CD8-positive, alpha-beta memory T cell (primary cell): Measurements from ENCODE around the gene ASCC1. TPM values are rescaled to one million over a fixed set of nuclear protein-coding genes. Genes with fewer than 3 reads are reported as not detected.
"Not testable (repeated sequence)": the region's sequence is repeated elsewhere in the genome, so short reads cannot be mapped to it uniquely, and the experiment has no call there.

Experiments used
- CTCF ChIA-PET: fragments of 350-600 bp; sonication (Branson Sonifier 250); formaldehyde crosslinking; loops from one replicate; lab custom pipeline; 2021; ENCODE audit warnings: antibody characterized with exemption; lab: Charles Lee
- POLR2A ChIA-PET: fragments of 350-600 bp; sonication (Branson Sonifier 250); formaldehyde crosslinking; loops from one replicate; lab custom pipeline; 2021; ENCODE audit warnings: antibody characterized with exemption; lab: Charles Lee
- DNase-seq, 5 donors: peaks; one replicate each; pipeline versions ENCODE4 v3.0.0 to v3.0.0-alpha.2; 2020 to 2022; ENCODE audit warnings: mixed read lengths in 1 of 5
- H3K27ac ChIP-seq: one replicate; pipeline ENCODE4 v1.7.0; 2013; ENCODE audit warnings: low read depth, mild to moderate bottlenecking, low read length, moderate library complexity
- H3K27me3 ChIP-seq: 2 replicates; pipeline ENCODE4 v1.7.0; 2013; ENCODE audit warnings: low read length, mild to moderate bottlenecking; ENCODE audit not compliant: insufficient read depth, poor library complexity, severe bottlenecking
- H3K36me3 ChIP-seq: 2 replicates; pipeline ENCODE4 v1.7.0; 2013; ENCODE audit warnings: mild to moderate bottlenecking, low read length, moderate library complexity; ENCODE audit not compliant: insufficient read depth
- H3K4me1 ChIP-seq: 2 replicates; pipeline ENCODE4 v1.7.0; 2013; ENCODE audit warnings: mild to moderate bottlenecking, low read length, moderate library complexity; ENCODE audit not compliant: insufficient read depth
- H3K4me3 ChIP-seq: 2 replicates; pipeline ENCODE4 v1.7.0; 2013; ENCODE audit warnings: mild to moderate bottlenecking, low read length
- H3K9me3 ChIP-seq: 2 replicates; pipeline ENCODE4 v1.7.0; 2013; ENCODE audit warnings: mild to moderate bottlenecking, low read length
- H3K27ac Mint-ChIP-seq, 8 donors: one replicate each; pipeline ENCODE4 v1.8.0; 2020 to 2021; ENCODE audit warnings: mixed read lengths in 8 of 8, mild to moderate bottlenecking in 6 of 8, inconsistent platforms in 3 of 8, moderate library complexity in 3 of 8
- H3K27me3 Mint-ChIP-seq, 2 donors: one replicate each; pipeline ENCODE4 v1.8.0; 2020 to 2021; ENCODE audit warnings: mixed read lengths in 2 of 2, mild to moderate bottlenecking in 1 of 2, moderate library complexity in 1 of 2
- H3K36me3 Mint-ChIP-seq, 3 donors: one replicate each; pipeline ENCODE4 v1.8.0; 2020 to 2021; ENCODE audit warnings: mixed read lengths in 3 of 3, inconsistent platforms in 1 of 3, mild to moderate bottlenecking in 1 of 3
- H3K4me1 Mint-ChIP-seq, 3 donors: one replicate each; pipeline ENCODE4 v1.8.0; 2020 to 2021; ENCODE audit warnings: mixed read lengths in 3 of 3, inconsistent platforms in 1 of 3, mild to moderate bottlenecking in 1 of 3
- H3K4me3 Mint-ChIP-seq, 7 donors: one replicate each; pipeline ENCODE4 v1.8.0; 2020 to 2021; ENCODE audit warnings: mixed read lengths in 7 of 7, mild to moderate bottlenecking in 6 of 7, moderate library complexity in 4 of 7, inconsistent platforms in 2 of 7
- H3K9me3 Mint-ChIP-seq, 5 donors: one replicate each; pipeline ENCODE4 v1.8.0; 2020 to 2022; ENCODE audit warnings: mixed read lengths in 5 of 5, mild to moderate bottlenecking in 3 of 5, moderate library complexity in 2 of 5, inconsistent platforms in 1 of 5
- polyA plus RNA-seq: library from polyadenylated mRNA; unstranded; fragments of 300-500 nt; fragmentation: Illumina TruSeq; gene quantifications from one replicate; pipeline ENCODE4 v1.2.3, GENCODE V29; 2021
- total RNA-seq, 2 experiments: library from RNA; stranded (reverse); gene quantifications; one replicate each; pipeline ENCODE4 v1.2.3, GENCODE V29; 2021

Gene ASCC1
- total and polyA plus RNA-seq, 3 experiments from 2014 or later, result 19.1 to 43.2 (median 36.3) TPM

DNA sequence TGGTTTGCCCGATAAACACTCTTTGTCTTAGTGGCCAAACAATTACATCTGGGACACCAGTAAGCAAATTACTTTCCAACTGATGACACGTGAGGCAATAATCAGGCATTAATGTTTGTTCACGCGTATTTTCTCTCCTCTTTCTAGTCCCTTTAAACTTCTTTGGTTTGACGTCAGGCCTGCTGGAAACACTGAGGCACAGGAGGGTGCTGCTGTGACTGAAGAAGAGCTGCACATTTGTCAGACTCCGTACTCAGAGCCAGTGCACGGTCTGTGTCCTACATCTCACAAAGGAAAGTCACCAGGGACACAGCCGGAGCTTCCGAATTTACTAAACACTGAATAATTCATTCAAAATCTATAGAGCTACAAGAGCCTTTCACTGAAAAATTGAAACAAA is 57.9 kb downstream of the ASCC1 start:
- H3K27ac ChIP-seq, result no peak overlapping the region
- no peaks in the 10 kb centered on the region for H3K9me3 ChIP-seq
- H3K4me1 ChIP-seq, result no peaks in the 10 kb centered on the region
- H3K9me3 Mint-ChIP-seq, result no peaks in the 10 kb centered on the region
- no peaks in the 10 kb centered on the region for H3K4me1 Mint-ChIP-seq
- H3K4me3 Mint-ChIP-seq, result no peak overlapping the region
- H3K27me3 ChIP-seq, result no peaks in the 10 kb centered on the region
- DNase-seq, result no peak
- peaks cover 6% of the 10 kb centered on the region for H3K36me3 ChIP-seq
- no peak overlapping the region for H3K27ac Mint-ChIP-seq
- POLR2A ChIA-PET, result no interaction called here
- no peak overlapping the region for H3K4me3 ChIP-seq
- no peaks in the 10 kb centered on the region for H3K27me3 Mint-ChIP-seq
- CTCF ChIA-PET, result no interaction called here
- peaks cover 6 to 49% (median 22%) of the 10 kb centered on the region in 3 donors for H3K36me3 Mint-ChIP-seq

DNA sequence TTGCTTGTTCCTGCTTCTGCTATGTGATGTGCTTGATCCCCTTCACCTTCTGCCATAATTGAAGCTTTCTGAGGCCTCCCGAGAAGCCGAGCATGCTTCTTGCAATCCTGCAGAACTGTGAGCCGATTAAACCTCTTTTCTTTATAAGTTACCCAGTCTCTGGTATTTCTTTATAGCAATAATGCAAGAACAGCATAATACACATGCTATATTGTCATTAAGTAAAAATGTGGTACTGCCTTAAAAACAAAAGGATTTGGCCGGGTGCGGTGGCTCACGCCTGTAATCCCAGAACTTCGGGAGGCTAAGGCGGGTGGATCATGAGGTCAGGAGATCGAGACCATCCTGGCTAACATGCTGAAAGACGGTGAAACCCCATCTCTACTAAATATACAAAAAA is 59.9 kb downstream of the ASCC1 start:
- CTCF ChIA-PET, result no interaction called here
- Histone ChIP-seq H3K4me3 (no peak overlapping the region), H3K27ac (no peak overlapping the region), H3K27me3 (no peaks in the 10 kb centered on the region), H3K36me3 (peaks cover 3% of the 10 kb centered on the region), H3K9me3 (no peaks in the 10 kb centered on the region), H3K4me1 (no peaks in the 10 kb centered on the region)
- H3K27ac Mint-ChIP-seq, result peak overlapping the region in 1 of 8 donors; percentile 38
- POLR2A ChIA-PET, result no interaction called here
- no peak for DNase-seq
- no peak overlapping the region for H3K4me3 Mint-ChIP-seq
- no peaks in the 10 kb centered on the region for H3K27me3 Mint-ChIP-seq
- no peaks in the 10 kb centered on the region for H3K9me3 Mint-ChIP-seq
- no peaks in the 10 kb centered on the region for H3K4me1 Mint-ChIP-seq
- H3K36me3 Mint-ChIP-seq, result peaks cover 13 to 51% (median 19%) of the 10 kb centered on the region in 3 donors

DNA sequence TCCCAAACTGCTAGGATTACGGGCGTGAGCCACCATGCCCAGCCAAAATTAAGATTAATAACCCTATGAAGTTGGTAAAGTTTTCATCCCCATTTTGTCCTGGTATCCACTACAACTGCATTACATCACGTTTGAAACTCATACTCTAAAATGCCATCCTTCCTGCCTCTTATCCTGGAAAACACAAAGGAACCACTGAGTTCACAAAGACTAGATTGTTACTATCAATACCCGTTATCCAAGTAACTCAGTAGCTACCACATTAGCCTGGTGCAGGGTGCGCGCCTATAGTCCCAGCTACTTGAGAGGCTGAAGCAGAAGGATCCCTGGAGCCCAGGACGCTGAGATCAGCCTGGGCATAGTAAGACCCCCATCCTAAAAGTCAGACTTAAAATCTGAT is 63.8 kb downstream of the ASCC1 start:
- POLR2A ChIA-PET, result no interaction called here
- no peaks in the 10 kb centered on the region for H3K9me3 ChIP-seq
- H3K27ac Mint-ChIP-seq, result no peak overlapping the region

GRCh38 chr10:72150746-72151478 is 65.2 kb downstream of the ASCC1 start:
- H3K36me3 ChIP-seq, H3K27me3 Mint-ChIP-seq, H3K9me3 ChIP-seq, H3K4me3 ChIP-seq, H3K27ac ChIP-seq, H3K4me1 Mint-ChIP-seq, CTCF ChIA-PET, POLR2A ChIA-PET, H3K4me3 Mint-ChIP-seq, DNase-seq, H3K4me1 ChIP-seq, H3K27ac Mint-ChIP-seq, H3K9me3 Mint-ChIP-seq, H3K27me3 ChIP-seq: not testable (repeated sequence)
- H3K36me3 Mint-ChIP-seq, result peaks cover 6 to 28% (median 13%) of the 10 kb centered on the region in 3 donors

More for the DNA sequence above, 63.8 kb downstream of the ASCC1 start:
- Histone ChIP-seq H3K4me3 (no peak overlapping the region), H3K27ac (no peak overlapping the region), H3K4me1 (no peaks in the 10 kb centered on the region), H3K27me3 (no peaks in the 10 kb centered on the region), H3K36me3 (no peaks in the 10 kb centered on the region)
- Mint-ChIP-seq H3K9me3 (no peaks in the 10 kb centered on the region), H3K27me3 (no peaks in the 10 kb centered on the region), H3K4me1 (no peaks in the 10 kb centered on the region), H3K36me3 (peaks cover 10 to 36% (median 13%) of the 10 kb centered on the region in 3 donors), H3K4me3 (no peak overlapping the region)
- CTCF ChIA-PET, result no interaction called here
- no peak for DNase-seq

DNA sequence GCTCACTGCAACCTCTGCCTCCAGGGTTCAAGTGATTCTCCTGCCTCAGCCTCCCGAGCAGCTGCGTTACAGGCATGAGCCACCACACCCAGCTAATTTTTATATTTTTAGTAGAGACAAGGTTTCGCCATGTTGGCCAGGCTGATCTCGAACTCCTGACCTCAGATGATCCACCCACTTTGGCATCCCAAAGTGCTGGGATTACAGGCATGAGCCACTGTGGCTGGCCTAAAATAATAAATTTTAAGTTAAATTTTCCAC is 68.8 kb downstream of the ASCC1 start:
- H3K9me3 Mint-ChIP-seq, H3K27me3 Mint-ChIP-seq, H3K4me1 ChIP-seq, CTCF ChIA-PET, H3K4me1 Mint-ChIP-seq, H3K27me3 ChIP-seq, H3K36me3 ChIP-seq, H3K27ac Mint-ChIP-seq, H3K4me3 ChIP-seq, DNase-seq, POLR2A ChIA-PET, H3K4me3 Mint-ChIP-seq, H3K9me3 ChIP-seq, H3K27ac ChIP-seq: not testable (repeated sequence)
- H3K36me3 Mint-ChIP-seq, result peaks cover 7 to 17% (median 8%) of the 10 kb centered on the region in 3 donors

DNA sequence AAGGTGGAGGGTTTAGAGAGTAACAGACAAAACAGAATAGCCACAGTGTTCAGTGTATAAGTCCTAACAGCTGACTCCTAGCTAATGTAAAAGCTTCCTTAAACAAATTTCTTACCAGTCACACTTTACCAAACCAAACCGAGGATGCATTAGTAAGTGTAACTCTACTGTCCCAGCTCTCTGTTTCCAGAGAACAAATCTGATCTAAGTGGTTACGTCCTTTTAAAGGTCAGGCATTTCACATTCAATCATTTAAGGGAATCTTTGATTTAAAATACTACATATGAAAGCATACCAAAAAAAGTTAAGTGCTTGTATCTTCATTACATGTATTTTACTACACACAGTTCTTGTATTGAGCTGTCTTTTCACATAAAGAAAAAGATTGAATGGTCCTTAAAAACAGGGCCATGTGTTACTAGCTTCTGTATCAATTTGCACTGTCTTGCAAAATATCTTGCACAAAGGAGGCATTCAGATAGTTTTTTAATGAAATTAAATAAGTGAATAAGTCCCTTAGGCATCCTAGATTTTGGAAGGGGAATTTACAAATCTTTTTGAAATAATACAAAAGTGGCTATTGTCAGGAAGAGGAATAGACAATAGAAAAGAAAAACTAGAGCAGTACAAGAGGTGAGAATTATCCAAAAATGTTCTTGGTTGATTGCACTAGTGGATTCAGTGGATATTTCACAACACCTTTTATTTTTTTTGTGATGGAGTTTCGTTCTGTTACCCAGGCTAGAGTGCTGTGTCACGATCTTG is 69.3 kb downstream of the ASCC1 start:
- H3K27me3 Mint-ChIP-seq, result no peaks in the 10 kb centered on the region
- H3K27ac Mint-ChIP-seq, result no peak overlapping the region
- no peak overlapping the region for H3K4me3 Mint-ChIP-seq
- H3K36me3 Mint-ChIP-seq, result peaks cover 5 to 16% (median 7%) of the 10 kb centered on the region in 3 donors
- ChIA-PET POLR2A (no interaction called here), CTCF (no interaction called here)
- no peaks in the 10 kb centered on the region for H3K27me3 ChIP-seq
- H3K9me3 Mint-ChIP-seq, result no peaks in the 10 kb centered on the region
- H3K9me3 ChIP-seq, result no peaks in the 10 kb centered on the region
- H3K4me3 ChIP-seq, result no peak overlapping the region
- no peak overlapping the region for H3K27ac ChIP-seq
- no peaks in the 10 kb centered on the region for H3K36me3 ChIP-seq
- DNase-seq, result no peak
- no peaks in the 10 kb centered on the region for H3K4me1 ChIP-seq
- H3K4me1 Mint-ChIP-seq, result no peaks in the 10 kb centered on the region

DNA sequence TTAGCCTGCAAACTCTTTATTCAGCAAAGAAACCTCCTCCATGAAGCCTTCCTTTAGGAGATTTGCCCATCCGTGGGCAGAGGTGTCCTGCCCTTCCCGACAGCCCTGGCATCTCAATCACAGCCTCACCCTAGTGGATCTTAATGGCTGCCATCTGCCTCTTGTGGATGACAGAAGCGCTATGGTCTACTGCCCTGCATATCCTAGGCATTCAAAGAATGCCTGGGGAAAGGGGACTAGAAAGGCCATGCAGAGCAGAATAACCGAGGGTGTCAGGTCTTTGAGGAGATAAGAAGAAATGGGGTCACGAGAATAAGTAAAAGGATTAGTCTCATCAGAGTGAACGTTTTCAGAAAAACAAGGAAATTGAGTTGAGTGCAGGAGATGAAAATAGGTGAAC is 70.0 kb downstream of the ASCC1 start:
- Mint-ChIP-seq H3K9me3 (no peaks in the 10 kb centered on the region), H3K27me3 (no peaks in the 10 kb centered on the region), H3K4me3 (no peak overlapping the region), H3K36me3 (peaks cover 5 to 15% (median 8%) of the 10 kb centered on the region in 3 donors), H3K27ac (peak overlapping the region in 1 of 8 donors; percentile 85), H3K4me1 (no peaks in the 10 kb centered on the region)
- H3K27me3 ChIP-seq, result no peaks in the 10 kb centered on the region
- H3K9me3 ChIP-seq, result no peaks in the 10 kb centered on the region
- no peaks in the 10 kb centered on the region for H3K36me3 ChIP-seq
- ChIA-PET CTCF (no interaction called here), POLR2A (no interaction called here)
- no peak overlapping the region for H3K27ac ChIP-seq
- H3K4me1 ChIP-seq, result no peaks in the 10 kb centered on the region
- DNase-seq, result no peak
- no peak overlapping the region for H3K4me3 ChIP-seq

DNA sequence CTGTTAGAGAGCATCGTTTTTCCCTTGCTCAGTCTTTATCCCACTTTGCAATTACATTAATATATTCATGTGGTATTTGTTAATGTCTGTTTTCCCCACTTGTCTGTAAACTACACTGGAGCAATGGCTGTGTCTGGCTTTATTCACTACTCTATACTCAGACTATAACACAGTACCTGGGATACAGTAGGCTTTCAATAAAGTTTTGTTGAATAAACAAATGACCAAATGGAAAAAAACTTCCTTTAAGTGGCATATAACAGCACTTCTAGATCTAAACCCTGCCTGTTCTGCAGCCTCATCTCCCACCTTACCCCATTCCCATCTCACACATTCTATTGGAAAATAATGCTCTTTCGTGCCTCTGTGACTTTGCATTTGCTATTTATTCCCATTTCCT is 70.4 kb downstream of the ASCC1 start:
- Histone ChIP-seq H3K9me3 (no peaks in the 10 kb centered on the region), H3K27me3 (no peaks in the 10 kb centered on the region), H3K4me3 (no peak overlapping the region), H3K4me1 (no peaks in the 10 kb centered on the region), H3K27ac (no peak overlapping the region), H3K36me3 (no peaks in the 10 kb centered on the region)
- no peaks in the 10 kb centered on the region for H3K27me3 Mint-ChIP-seq
- H3K36me3 Mint-ChIP-seq, result peaks cover 5 to 13% (median 8%) of the 10 kb centered on the region in 3 donors
- ChIA-PET CTCF (no interaction called here), POLR2A (no interaction called here)
- no peaks in the 10 kb centered on the region for H3K9me3 Mint-ChIP-seq
- no peak for DNase-seq
- H3K4me1 Mint-ChIP-seq, result no peaks in the 10 kb centered on the region
- H3K27ac Mint-ChIP-seq, result no peak overlapping the region
- H3K4me3 Mint-ChIP-seq, result no peak overlapping the region
